Neuronal stem cell (in vitro differentiated cells): ENCODE data around the gene CADPS.

Experiments
- DNase-seq: peaks from one replicate; pipeline ENCODE4 v3.0.0-alpha.2; 2013; ENCODE audit warnings: low spot score
- H2AFZ ChIP-seq: one replicate; pipeline ENCODE4 v1.6.1; 2013; ENCODE audit warnings: mild to moderate bottlenecking, low read length, inconsistent platforms
- H2AK5ac ChIP-seq: 2 replicates; pipeline ENCODE4 v1.6.1; 2013; ENCODE audit warnings: low read depth, mild to moderate bottlenecking, inconsistent platforms, low read length, moderate library complexity, mixed read lengths
- H2BK120ac ChIP-seq: 2 replicates; pipeline ENCODE4 v1.6.1; 2013; ENCODE audit warnings: low read depth, mild to moderate bottlenecking, inconsistent platforms, low read length, moderate library complexity, mixed read lengths
- H2BK12ac ChIP-seq: one replicate; pipeline ENCODE4 v1.6.1; 2013; ENCODE audit warnings: low read length, inconsistent platforms
- H2BK15ac ChIP-seq: 2 replicates; pipeline ENCODE4 v1.6.1; 2013; ENCODE audit warnings: mild to moderate bottlenecking, low read length, inconsistent platforms, mixed read lengths
- H2BK5ac ChIP-seq: one replicate; pipeline ENCODE4 v1.6.1; 2013; ENCODE audit warnings: inconsistent platforms, mild to moderate bottlenecking, low read length, moderate library complexity
- H3K14ac ChIP-seq: one replicate; pipeline ENCODE4 v1.6.1; 2013; ENCODE audit warnings: low read length, inconsistent platforms
- H3K18ac ChIP-seq: 2 replicates; pipeline ENCODE4 v1.6.1; 2013; ENCODE audit warnings: low read length, inconsistent platforms
- H3K23ac ChIP-seq: 2 replicates; pipeline ENCODE4 v1.6.1; 2013; ENCODE audit warnings: low read depth, mild to moderate bottlenecking, mixed read lengths, low read length, inconsistent platforms; ENCODE audit not compliant: poor library complexity
- H3K27ac ChIP-seq: replicated peaks from 3 replicates; pipeline ENCODE4 v1.5.1; 2013; ENCODE audit warnings: low read length, inconsistent platforms
- H3K27me3 ChIP-seq, 3 experiments: 2 replicates each; pipeline ENCODE4 v1.6.1; 2013; ENCODE audit warnings: low read length in 3 of 3, mild to moderate bottlenecking in 2 of 3, inconsistent platforms in 1 of 3, low read depth in 1 of 3, mixed read lengths in 1 of 3, moderate library complexity in 1 of 3; ENCODE audit not compliant: control insufficient read depth in 3 of 3, insufficient read depth in 3 of 3
- H3K36me3 ChIP-seq, 2 donors: replicated peaks in 1 of 2; 2 replicates each; pipeline ENCODE4 v1.6.1; 2013; ENCODE audit warnings: low read length in 2 of 2; ENCODE audit not compliant: control insufficient read depth in 2 of 2, insufficient read depth in 2 of 2
- H3K4ac ChIP-seq: 2 replicates; pipeline ENCODE4 v1.6.1; 2013; ENCODE audit warnings: inconsistent platforms, mild to moderate bottlenecking, low read length, moderate library complexity
- H3K4me1 ChIP-seq, 2 donors: 1 replicate in 1 of 2; 2 replicates in 1 of 2; pipeline ENCODE4 v1.6.1; 2013; ENCODE audit warnings: low read length in 2 of 2, low read depth in 1 of 2; ENCODE audit not compliant: control insufficient read depth in 2 of 2, insufficient read depth in 1 of 2
- H3K4me2 ChIP-seq: one replicate; pipeline ENCODE4 v1.6.1; 2013; ENCODE audit warnings: mild to moderate bottlenecking, low read length, inconsistent platforms; ENCODE audit not compliant: insufficient read depth, poor library complexity, severe bottlenecking
- H3K4me3 ChIP-seq, 2 donors: 2 replicates each; pipeline ENCODE4 v1.5.1; 2013; ENCODE audit warnings: low read length in 2 of 2, mild to moderate bottlenecking in 2 of 2, inconsistent platforms in 1 of 2, moderate library complexity in 1 of 2
- H3K79me1 ChIP-seq: one replicate; pipeline ENCODE4 v1.6.1; 2013; ENCODE audit warnings: low read depth, mild to moderate bottlenecking, inconsistent platforms, low read length, moderate library complexity
- H3K9ac ChIP-seq: one replicate; pipeline ENCODE4 v1.6.1; 2013; ENCODE audit warnings: mild to moderate bottlenecking, low read depth, low read length, inconsistent platforms; ENCODE audit not compliant: poor library complexity
- H3K9me3 ChIP-seq, 2 donors: replicated peaks in 1 of 2; 2 replicates each; pipeline versions ENCODE3 to v1.6.1; 2013; ENCODE audit warnings: low read length in 2 of 2, mild to moderate bottlenecking in 2 of 2, inconsistent platforms in 1 of 2, low read depth in 1 of 2, mixed read lengths in 1 of 2, moderate library complexity in 1 of 2; ENCODE audit not compliant: control insufficient read depth in 2 of 2, insufficient read depth in 1 of 2
- H4K8ac ChIP-seq: one replicate; pipeline ENCODE4 v1.6.1; 2013; ENCODE audit warnings: low read depth, mild to moderate bottlenecking, inconsistent platforms, low read length, moderate library complexity
- H4K91ac ChIP-seq: one replicate; pipeline ENCODE4 v1.6.1; 2013; ENCODE audit warnings: low read length, low read depth, mild to moderate bottlenecking, inconsistent platforms; ENCODE audit not compliant: poor library complexity
- WGBS, 2 donors: extraction: QIAGEN DNeasy Blood & Tissue Kit; methylation state at CpG; one replicate each; pipeline ENCODE4 v1.1.7; 2013; ENCODE audit warnings: missing lambda C conversion rate in 2 of 2, mixed read lengths in 1 of 2; ENCODE audit not compliant: insufficient read length in 2 of 2, insufficient replicate concordance in 1 of 2; ENCODE audit errors: extremely low coverage in 2 of 2; 5-methylcytosine and 5-hydroxymethylcytosine counted together

The CADPS gene

DNA sequence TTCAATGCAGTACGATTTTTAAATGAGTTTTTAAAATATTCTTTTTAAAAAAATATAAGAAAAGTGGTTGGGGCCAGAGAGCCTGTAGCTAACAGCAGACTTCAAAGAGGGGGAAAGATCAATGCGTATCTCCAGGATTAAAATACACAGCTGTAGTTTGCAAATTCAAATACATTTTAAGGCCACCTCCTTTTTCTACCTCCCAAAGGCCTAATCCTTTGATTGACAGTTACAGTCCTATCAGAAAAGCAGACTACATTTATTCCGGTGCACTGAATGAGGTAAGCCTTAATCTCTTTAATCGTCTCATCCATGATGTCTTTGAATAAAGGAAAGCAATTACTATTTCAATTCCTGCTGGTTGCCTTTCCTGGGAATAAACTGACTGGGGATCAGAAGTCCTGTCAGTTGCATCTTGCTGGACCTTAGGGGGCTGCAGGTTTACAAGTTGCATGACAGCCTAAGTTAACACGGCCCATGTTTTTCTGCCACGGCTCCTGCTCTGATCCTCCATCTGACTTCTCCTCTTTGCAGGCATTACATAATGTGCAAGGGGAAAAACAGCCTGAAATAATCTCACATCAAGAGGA is 51.7 kb downstream of the CADPS start:
- no peak overlapping the region for H2BK5ac ChIP-seq
- H4K91ac ChIP-seq = no peak overlapping the region
- no peaks in the 10 kb centered on the region for H3K9me3 ChIP-seq
- H3K4me3 ChIP-seq = no peak overlapping the region
- no peak overlapping the region for H3K18ac ChIP-seq
- no peak overlapping the region for H2AFZ ChIP-seq
- no peak overlapping the region for H3K4me2 ChIP-seq
- H3K14ac ChIP-seq = no peak overlapping the region
- no peak overlapping the region for H3K27ac ChIP-seq
- no peak overlapping the region for H2AK5ac ChIP-seq
- no peaks in the 10 kb centered on the region for H3K79me1 ChIP-seq
- no peaks in the 10 kb centered on the region for H3K4me1 ChIP-seq
- DNase-seq = no peak
- H3K36me3 ChIP-seq = no peaks in the 10 kb centered on the region
- no peak overlapping the region for H3K9ac ChIP-seq
- H2BK15ac ChIP-seq = no peak overlapping the region
- no peak overlapping the region for H3K23ac ChIP-seq
- no peak overlapping the region for H3K4ac ChIP-seq
- no peak overlapping the region for H4K8ac ChIP-seq
- H2BK120ac ChIP-seq = no peak overlapping the region
- H3K27me3 ChIP-seq = no peaks in the 10 kb centered on the region
- no CpG with 5 or more reads among the region's 6 CpGs for WGBS, 2 donors
- no peak overlapping the region for H2BK12ac ChIP-seq

GRCh38 chr3:62822905-62823304 is 52.3 kb downstream of the CADPS start:
- Histone ChIP-seq H3K27me3 (no peaks in the 10 kb centered on the region), H3K14ac (no peak overlapping the region), H3K9ac (no peak overlapping the region), H4K91ac (no peak overlapping the region), H3K36me3 (no peaks in the 10 kb centered on the region), H3K4me1 (no peaks in the 10 kb centered on the region), H3K4ac (no peak overlapping the region), H2BK120ac (no peak overlapping the region), H2AK5ac (no peak overlapping the region), H2BK12ac (no peak overlapping the region), H3K79me1 (no peaks in the 10 kb centered on the region), H2BK5ac (no peak overlapping the region), H3K27ac (no peak overlapping the region), H3K4me3 (no peak overlapping the region), H3K23ac (no peak overlapping the region), H2AFZ (no peak overlapping the region), H3K9me3 (no peaks in the 10 kb centered on the region), H2BK15ac (no peak overlapping the region), H4K8ac (no peak overlapping the region), H3K18ac (no peak overlapping the region), H3K4me2 (no peak overlapping the region)
- DNase-seq = no peak
- no CpG with 5 or more reads among the region's 1 CpG for WGBS, 2 donors

DNA sequence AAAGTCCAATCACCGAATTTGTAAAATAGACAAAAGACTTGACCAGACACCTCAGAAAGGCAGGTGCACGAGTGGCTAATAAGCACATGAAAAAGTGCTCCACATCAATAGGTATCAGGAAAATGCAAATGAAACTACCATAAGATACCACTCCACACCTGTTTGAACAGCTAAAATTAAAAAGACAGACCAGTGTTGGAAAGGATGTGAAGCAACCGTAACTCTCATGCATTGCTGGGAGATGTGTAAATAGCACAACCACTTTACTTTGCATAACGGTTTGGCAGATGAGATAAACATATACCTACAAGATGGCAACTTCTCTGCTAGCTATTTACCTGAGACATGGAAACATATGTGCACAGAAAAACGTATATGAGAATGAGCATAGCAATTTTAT is 56.9 kb downstream of the CADPS start:
- no peak for DNase-seq
- no peak overlapping the region for H2BK15ac ChIP-seq
- H3K27ac ChIP-seq = no peak overlapping the region
- H3K27me3 ChIP-seq = no peaks in the 10 kb centered on the region
- H3K18ac ChIP-seq = no peak overlapping the region
- WGBS, 2 donors = no CpG with 5 or more reads among the region's 5 CpGs
- no peak overlapping the region for H4K91ac ChIP-seq
- no peaks in the 10 kb centered on the region for H3K9me3 ChIP-seq
- no peak overlapping the region for H3K9ac ChIP-seq
- H2BK12ac ChIP-seq = no peak overlapping the region
- no peak overlapping the region for H4K8ac ChIP-seq
- H2AK5ac ChIP-seq = no peak overlapping the region
- no peak overlapping the region for H3K4me3 ChIP-seq
- no peak overlapping the region for H3K23ac ChIP-seq
- H3K4me1 ChIP-seq = no peaks in the 10 kb centered on the region
- H2BK5ac ChIP-seq = no peak overlapping the region
- H3K79me1 ChIP-seq = no peaks in the 10 kb centered on the region
- no peak overlapping the region for H2AFZ ChIP-seq
- no peak overlapping the region for H3K4ac ChIP-seq
- no peak overlapping the region for H2BK120ac ChIP-seq
- no peak overlapping the region for H3K14ac ChIP-seq
- H3K4me2 ChIP-seq = no peak overlapping the region
- no peaks in the 10 kb centered on the region for H3K36me3 ChIP-seq

- H3K4me1 ChIP-seq = no peaks in the 10 kb centered on the region
Measured at GRCh38 chr3:62817678-62818077, 57.5 kb downstream of the CADPS start.

More at GRCh38 chr3:62817678-62818077, 57.5 kb downstream of the CADPS start:
- Histone ChIP-seq H3K36me3 (no peaks in the 10 kb centered on the region), H3K27ac (no peak overlapping the region), H2AK5ac (no peak overlapping the region), H3K14ac (no peak overlapping the region), H3K9me3 (no peaks in the 10 kb centered on the region), H2AFZ (no peak overlapping the region), H2BK5ac (no peak overlapping the region), H4K91ac (no peak overlapping the region), H3K9ac (no peak overlapping the region), H3K4me3 (no peak overlapping the region), H4K8ac (no peak overlapping the region), H2BK12ac (no peak overlapping the region), H3K27me3 (no peaks in the 10 kb centered on the region), H2BK120ac (no peak overlapping the region), H3K23ac (no peak overlapping the region), H2BK15ac (no peak overlapping the region), H3K79me1 (no peaks in the 10 kb centered on the region), H3K4ac (no peak overlapping the region), H3K4me2 (no peak overlapping the region), H3K18ac (no peak overlapping the region)
- no peak for DNase-seq
- WGBS, 2 donors = no CpG with 5 or more reads among the region's 2 CpGs
